NB4 (cell line): ENCODE results near the gene PIWIL4.

Experiments
- DNase-seq: peaks from one replicate; pipeline ENCODE4 v3.0.0; 2010; ENCODE audit warnings: low read depth
- H3K4me3 ChIP-seq: one replicate; pipeline ENCODE4 v1.5.1; 2011; ENCODE audit warnings: mild to moderate bottlenecking, low read depth, low read length, moderate library complexity
- MAX ChIP-seq: IDR thresholded peaks from 2 replicates; pipeline ENCODE4 v1.6.1; 2011; ENCODE audit warnings: low read depth, low read length
- MYC ChIP-seq: IDR thresholded peaks from 2 replicates; pipeline ENCODE4 v1.6.1; 2011; ENCODE audit warnings: low read depth, low read length
- POLR2A ChIP-seq: IDR thresholded peaks from 2 replicates; pipeline ENCODE4 v1.6.1; 2011; ENCODE audit warnings: mild to moderate bottlenecking; ENCODE audit not compliant: insufficient read length; ENCODE audit errors: extremely low read depth
- TF ChIP-seq, protein P1 (sequence below): IDR thresholded peaks from one replicate; pipeline ENCODE4 v1.5.1; 2012; ENCODE audit warnings: low read depth, low read length

The PIWIL4 gene

DNA sequence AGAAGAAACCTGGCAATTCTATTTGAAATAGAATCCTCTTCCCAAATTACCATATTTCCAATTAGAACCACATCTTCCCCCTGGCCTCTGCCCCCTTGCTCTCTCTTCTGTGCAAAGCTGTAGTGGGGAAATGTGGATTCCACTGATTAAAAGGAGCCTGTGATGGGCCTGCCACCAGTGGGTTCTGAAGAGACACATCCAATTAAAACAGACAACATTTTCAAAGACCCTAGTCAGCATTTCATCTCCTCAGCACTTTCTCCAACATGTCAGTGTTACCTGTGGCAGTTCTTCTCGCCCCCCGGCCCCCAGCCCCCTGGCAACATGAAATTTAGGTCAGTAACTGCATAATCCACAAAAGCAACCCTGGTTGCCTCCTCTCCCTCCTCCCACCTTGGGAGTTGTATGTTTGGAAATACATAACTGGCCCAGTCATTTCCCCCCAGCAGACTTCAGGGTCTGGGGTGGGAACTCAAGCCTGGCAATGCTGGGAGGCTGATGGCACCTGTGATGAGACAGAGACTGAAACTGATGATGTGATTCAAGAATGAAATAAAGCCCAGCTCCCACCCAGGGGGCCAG, 101.1 kb downstream of the PIWIL4 start:
- DNase-seq, result no peak
- TF ChIP-seq, protein P1, sequence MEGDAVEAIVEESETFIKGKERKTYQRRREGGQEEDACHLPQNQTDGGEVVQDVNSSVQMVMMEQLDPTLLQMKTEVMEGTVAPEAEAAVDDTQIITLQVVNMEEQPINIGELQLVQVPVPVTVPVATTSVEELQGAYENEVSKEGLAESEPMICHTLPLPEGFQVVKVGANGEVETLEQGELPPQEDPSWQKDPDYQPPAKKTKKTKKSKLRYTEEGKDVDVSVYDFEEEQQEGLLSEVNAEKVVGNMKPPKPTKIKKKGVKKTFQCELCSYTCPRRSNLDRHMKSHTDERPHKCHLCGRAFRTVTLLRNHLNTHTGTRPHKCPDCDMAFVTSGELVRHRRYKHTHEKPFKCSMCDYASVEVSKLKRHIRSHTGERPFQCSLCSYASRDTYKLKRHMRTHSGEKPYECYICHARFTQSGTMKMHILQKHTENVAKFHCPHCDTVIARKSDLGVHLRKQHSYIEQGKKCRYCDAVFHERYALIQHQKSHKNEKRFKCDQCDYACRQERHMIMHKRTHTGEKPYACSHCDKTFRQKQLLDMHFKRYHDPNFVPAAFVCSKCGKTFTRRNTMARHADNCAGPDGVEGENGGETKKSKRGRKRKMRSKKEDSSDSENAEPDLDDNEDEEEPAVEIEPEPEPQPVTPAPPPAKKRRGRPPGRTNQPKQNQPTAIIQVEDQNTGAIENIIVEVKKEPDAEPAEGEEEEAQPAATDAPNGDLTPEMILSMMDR, result no peak
- TF ChIP-seq MAX (no peak), POLR2A (no peak), MYC (no peak)
- no peak overlapping the region for H3K4me3 ChIP-seq

DNA sequence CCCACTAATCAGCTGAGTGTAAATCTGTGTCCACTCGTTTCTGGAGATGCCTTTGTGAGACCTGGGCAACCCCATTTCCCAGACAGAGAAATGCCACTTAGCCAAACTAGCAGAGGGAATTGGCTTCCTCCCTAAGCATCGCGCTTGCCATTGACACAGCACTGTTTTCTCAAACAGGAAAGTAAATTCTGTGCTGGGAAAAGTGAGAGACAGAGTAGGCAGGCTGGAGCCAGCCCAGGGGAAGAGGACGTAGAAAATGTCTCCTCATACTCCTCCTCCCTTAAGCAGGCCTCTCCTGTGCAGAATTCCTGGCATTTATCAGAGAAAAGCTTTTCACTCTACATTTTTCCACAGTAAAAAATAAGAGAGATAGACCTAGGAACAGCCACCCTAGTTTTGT, 101.9 kb downstream of the PIWIL4 start:
- TF ChIP-seq, protein P1, result no peak
- TF ChIP-seq MAX, result no peak
- no peak for TF ChIP-seq MYC
- no peak for TF ChIP-seq POLR2A
- no peak for DNase-seq

More for the DNA sequence above, 101.9 kb downstream of the PIWIL4 start:
- no peak overlapping the region for H3K4me3 ChIP-seq
